Body of pancreas (tissue), 4 donors: ENCODE results near the gene POLR3K.

Source experiments
- CTCF ChIP-seq, 7 experiments: fragments of 450-650 bp in 4 of 7; fragments of 200-600 bp in 3 of 7; sonication (generic) in 3 of 7; IDR thresholded peaks; one replicate each; pipeline ENCODE4 v1.5.1; 2016 to 2019; ENCODE audit warnings: antibody characterized with exemption in 7 of 7
- POLR2A ChIP-seq, 3 donors: fragments of 450-650 bp; IDR thresholded peaks; one replicate each; pipeline ENCODE4 v1.6.1; 2016; ENCODE audit warnings: antibody characterized with exemption in 3 of 3, mild to moderate bottlenecking in 2 of 3

GRCh38 chr16:72561-73548 is 19.4 kb upstream of the POLR3K start, which contains the start of gene RHBDF1:
- TF ChIP-seq CTCF (IDR thresholded peaks at IDR 0.05) (no peak), POLR2A (IDR thresholded peaks at IDR 0.05) (no peak)
